Neural progenitor cell (in vitro differentiated cells): ENCODE measurements around the gene CATSPERZ.

Source experiments
- EZH2 ChIP-seq: fragments of 200-600 bp; sonication (generic); IDR thresholded peaks from 2 replicates; pipeline ENCODE4 v1.6.1; 2017; ENCODE audit warnings: antibody characterized with exemption, mild to moderate bottlenecking, moderate library complexity
- EZH2phosphoT487 ChIP-seq: fragments of 200-600 bp; sonication (generic); IDR thresholded peaks from 2 replicates; pipeline ENCODE4 v1.6.1; 2017; ENCODE audit warnings: antibody characterized with exemption
- TF ChIP-seq, protein P1 (sequence below): fragments of 200-600 bp; sonication (generic); IDR thresholded peaks from 2 replicates; pipeline ENCODE4 v1.5.1; 2017; ENCODE audit warnings: antibody characterized with exemption, mild to moderate bottlenecking

DNA sequence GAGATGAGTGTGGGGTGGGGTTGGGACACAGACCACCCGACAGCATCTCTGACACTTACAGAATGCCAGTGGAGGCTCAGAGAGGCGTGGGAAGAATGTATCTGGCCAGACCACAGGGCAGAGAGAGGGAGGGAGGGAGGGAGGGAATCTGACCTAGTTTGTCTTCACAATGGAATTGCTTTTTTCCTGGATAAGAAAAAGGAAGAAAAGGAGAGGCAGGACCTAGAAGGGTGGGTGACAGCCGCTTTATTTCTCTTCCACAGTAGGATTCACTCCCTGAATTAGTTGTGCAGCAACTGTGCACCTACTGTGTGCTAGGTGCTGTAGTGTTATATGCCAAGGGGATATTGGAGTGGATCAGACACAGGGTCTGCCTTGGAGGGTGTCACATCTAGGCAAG is 5.4 kb upstream of the CATSPERZ start:
- TF ChIP-seq, protein P1, sequence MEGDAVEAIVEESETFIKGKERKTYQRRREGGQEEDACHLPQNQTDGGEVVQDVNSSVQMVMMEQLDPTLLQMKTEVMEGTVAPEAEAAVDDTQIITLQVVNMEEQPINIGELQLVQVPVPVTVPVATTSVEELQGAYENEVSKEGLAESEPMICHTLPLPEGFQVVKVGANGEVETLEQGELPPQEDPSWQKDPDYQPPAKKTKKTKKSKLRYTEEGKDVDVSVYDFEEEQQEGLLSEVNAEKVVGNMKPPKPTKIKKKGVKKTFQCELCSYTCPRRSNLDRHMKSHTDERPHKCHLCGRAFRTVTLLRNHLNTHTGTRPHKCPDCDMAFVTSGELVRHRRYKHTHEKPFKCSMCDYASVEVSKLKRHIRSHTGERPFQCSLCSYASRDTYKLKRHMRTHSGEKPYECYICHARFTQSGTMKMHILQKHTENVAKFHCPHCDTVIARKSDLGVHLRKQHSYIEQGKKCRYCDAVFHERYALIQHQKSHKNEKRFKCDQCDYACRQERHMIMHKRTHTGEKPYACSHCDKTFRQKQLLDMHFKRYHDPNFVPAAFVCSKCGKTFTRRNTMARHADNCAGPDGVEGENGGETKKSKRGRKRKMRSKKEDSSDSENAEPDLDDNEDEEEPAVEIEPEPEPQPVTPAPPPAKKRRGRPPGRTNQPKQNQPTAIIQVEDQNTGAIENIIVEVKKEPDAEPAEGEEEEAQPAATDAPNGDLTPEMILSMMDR = no peak
- TF ChIP-seq EZH2phosphoT487 (no peak), EZH2 (no peak)
